Naive thymus-derived CD4-positive, alpha-beta T cell (primary cell): ENCODE measurements around the gene MARCHF9. TPM values are rescaled to one million over a fixed set of nuclear protein-coding genes. Genes with fewer than 3 reads are reported as not detected.

Source experiments
- ATAC-seq: fragments of 150-1000 bp; cut with Tn5 transposase; 2 replicates; pipeline ENCODE4 v1.10.0; 2021; ENCODE audit warnings: mild to moderate bottlenecking, moderate library complexity
- CTCF ChIA-PET: fragments of 350-600 bp; sonication (Branson Sonifier 250); formaldehyde crosslinking; loops from one replicate; lab custom pipeline; 2021; ENCODE audit warnings: antibody characterized with exemption; lab: Charles Lee
- POLR2A ChIA-PET: fragments of 350-600 bp; sonication (Branson Sonifier 250); formaldehyde crosslinking; loops from one replicate; lab custom pipeline; 2021; ENCODE audit warnings: antibody characterized with exemption, inconsistent platforms; lab: Charles Lee
- DNase-seq, 9 donors: peaks; one replicate each; pipeline versions ENCODE4 v3.0.0 to v3.0.0-alpha.2; 2020 to 2022; ENCODE audit warnings: mixed read lengths in 1 of 9
- H3K27ac ChIP-seq: one replicate; pipeline ENCODE4 v1.7.0; 2013; ENCODE audit warnings: mild to moderate bottlenecking, low read depth, low read length, moderate library complexity
- H3K27me3 ChIP-seq, 2 donors: one replicate each; pipeline ENCODE4 v1.7.0; 2013; ENCODE audit warnings: low read length in 2 of 2, mild to moderate bottlenecking in 2 of 2, moderate library complexity in 2 of 2; ENCODE audit not compliant: control insufficient read depth in 2 of 2, insufficient read depth in 2 of 2
- H3K36me3 ChIP-seq, 3 experiments: 1 replicate in 2 of 3; 2 replicates in 1 of 3; pipeline ENCODE4 v1.7.0; 2013; ENCODE audit warnings: low read length in 3 of 3, mild to moderate bottlenecking in 3 of 3, moderate library complexity in 1 of 3; ENCODE audit not compliant: insufficient read depth in 3 of 3, control insufficient read depth in 2 of 3
- H3K4me1 ChIP-seq, 2 donors: one replicate each; pipeline ENCODE4 v1.7.0; 2013; ENCODE audit warnings: low read length in 2 of 2, mild to moderate bottlenecking in 2 of 2, moderate library complexity in 1 of 2; ENCODE audit not compliant: control insufficient read depth in 2 of 2, insufficient read depth in 2 of 2
- H3K4me3 ChIP-seq: 2 replicates; pipeline ENCODE4 v1.7.0; 2013; ENCODE audit warnings: mild to moderate bottlenecking, low read length
- H3K9me3 ChIP-seq, 3 experiments: 1 replicate in 2 of 3; 2 replicates in 1 of 3; pipeline ENCODE4 v1.7.0; 2013; ENCODE audit warnings: low read length in 3 of 3; ENCODE audit not compliant: control insufficient read depth in 2 of 3
- H3K27ac Mint-ChIP-seq, 9 donors: one replicate each; pipeline ENCODE4 v1.8.0; 2020 to 2022; ENCODE audit warnings: mixed read lengths in 9 of 9, mild to moderate bottlenecking in 8 of 9, moderate library complexity in 5 of 9, inconsistent platforms in 2 of 9
- H3K27me3 Mint-ChIP-seq, 5 donors: one replicate each; pipeline ENCODE4 v1.8.0; 2021 to 2022; ENCODE audit warnings: mixed read lengths in 5 of 5, mild to moderate bottlenecking in 1 of 5
- H3K36me3 Mint-ChIP-seq, 5 donors: one replicate each; pipeline ENCODE4 v1.8.0; 2020 to 2022; ENCODE audit warnings: mixed read lengths in 5 of 5, mild to moderate bottlenecking in 3 of 5, inconsistent platforms in 1 of 5
- H3K4me1 Mint-ChIP-seq, 7 donors: one replicate each; pipeline ENCODE4 v1.8.0; 2020 to 2022; ENCODE audit warnings: mixed read lengths in 7 of 7, mild to moderate bottlenecking in 3 of 7, inconsistent platforms in 1 of 7
- H3K4me3 Mint-ChIP-seq, 10 donors: one replicate each; pipeline ENCODE4 v1.8.0; 2020 to 2022; ENCODE audit warnings: mild to moderate bottlenecking in 10 of 10, mixed read lengths in 10 of 10, moderate library complexity in 6 of 10, inconsistent platforms in 2 of 10
- H3K9me3 Mint-ChIP-seq, 11 donors: one replicate each; pipeline ENCODE4 v1.8.0; 2020 to 2022; ENCODE audit warnings: mixed read lengths in 11 of 11, mild to moderate bottlenecking in 4 of 11, inconsistent platforms in 1 of 11, moderate library complexity in 1 of 11
- intact Hi-C, 2 donors: fragments of 100-400 bp; cut with micrococcal nuclease; formaldehyde crosslinking; loops; one replicate each; pipeline ENCODE4 v1.15.1; 2023
- polyA plus RNA-seq, 2 donors: library from polyadenylated mRNA; unstranded; fragments of 300-500 nt; fragmentation: Illumina TruSeq; gene quantifications; one replicate each; pipeline ENCODE4 v1.2.3, GENCODE V29; 2021
- total RNA-seq, 6 experiments: library from RNA in 5 of 6; stranded (reverse) in 5 of 6; gene quantifications; 1 replicate in 5 of 6; 2 replicates in 1 of 6; pipeline ENCODE4 v1.2.3 and lab custom pipeline; 2021 to 2026

The MARCHF9 gene
- total and polyA plus RNA-seq, 7 experiments from 2014 or later = 3.2 to 61.7 (median 40.5) TPM

DNA sequence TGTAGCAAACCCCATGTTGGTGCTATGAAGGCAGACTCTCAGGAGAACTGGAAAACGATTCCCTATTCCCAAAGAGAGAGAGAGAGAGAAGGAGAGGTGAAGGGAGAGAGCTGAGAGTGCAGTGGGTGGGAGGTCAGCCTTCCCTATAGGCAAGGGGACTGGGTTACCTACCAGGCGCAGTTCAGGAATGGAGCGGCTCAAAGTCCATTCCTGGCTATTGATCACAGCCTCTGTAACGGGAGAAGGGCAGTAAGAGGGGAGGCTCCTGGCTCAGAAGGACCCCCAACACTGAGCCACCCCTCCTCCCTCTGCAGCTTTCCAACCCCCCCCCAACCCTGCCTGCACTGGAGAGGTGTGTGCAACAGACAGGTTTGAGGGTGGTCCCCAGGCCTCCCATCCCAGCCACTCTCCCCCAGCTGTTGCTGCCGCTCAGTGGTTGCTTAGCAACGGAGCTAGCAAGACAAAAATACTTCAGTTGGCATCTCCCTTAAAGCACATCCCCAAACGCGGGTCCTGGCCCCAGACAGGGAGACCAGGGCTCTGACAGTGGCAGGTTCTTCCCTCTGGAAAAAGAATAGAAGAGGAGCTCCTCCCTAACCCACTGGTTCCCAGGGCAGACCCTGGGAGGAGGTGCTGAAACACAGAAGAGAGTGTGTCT, 19.6 kb upstream of the MARCHF9 start:
- intact Hi-C loops = no loop called here
- H3K27me3 ChIP-seq = no peaks in the 10 kb centered on the region
- Mint-ChIP-seq H3K27ac (peak overlapping the region in 8 of 9 donors; percentile 39 to 92 (median 66)), H3K4me1 (peaks cover 13 to 34% (median 25%) of the 10 kb centered on the region in 7 donors), H3K36me3 (peaks cover 9 to 51% (median 16%) of the 10 kb centered on the region in 5 donors), H3K27me3 (no peaks in the 10 kb centered on the region), H3K9me3 (no peaks in the 10 kb centered on the region), H3K4me3 (no peak overlapping the region)
- ChIA-PET POLR2A (interaction anchor here (1.4 kb wide), 1 partner anchor 11 kb away, joined by 4 read pairs; no protein-coding TSS in a partner anchor), CTCF (interaction anchor here (0.9 kb wide), 2 partner anchors 24 to 62 kb away, joined by 3 to 5 read pairs; no protein-coding TSS in a partner anchor)
- peaks cover 32 to 89% (median 35%) of the 10 kb centered on the region in 3 experiments for H3K36me3 ChIP-seq
- H3K9me3 ChIP-seq = no peaks in the 10 kb centered on the region
- peak overlapping the region; percentile 38 for H3K27ac ChIP-seq
- DNase-seq = no peak
- ATAC-seq = no peak
- peaks cover 11 to 16% of the 10 kb centered on the region in 2 donors for H3K4me1 ChIP-seq
- H3K4me3 ChIP-seq = no peak overlapping the region

- H3K9me3 Mint-ChIP-seq = peaks cover 0 to 2% (median 0%) of the 10 kb centered on the region in 11 donors
- H3K27me3 Mint-ChIP-seq = no peaks in the 10 kb centered on the region
- no peak overlapping the region for H3K4me3 Mint-ChIP-seq
- peak overlapping the region in 4 of 9 donors; percentile 23 to 78 (median 54) for H3K27ac Mint-ChIP-seq
- peaks cover 23 to 81% (median 27%) of the 10 kb centered on the region in 3 experiments for H3K36me3 ChIP-seq
- no peak overlapping the region for H3K4me3 ChIP-seq
- DNase-seq (no peak), ATAC-seq (no peak)
- ChIA-PET POLR2A (no interaction called here), CTCF (interaction anchor here (0.6 kb wide), 1 partner anchor 66 kb away, joined by 3 read pairs; no protein-coding TSS in a partner anchor)
- H3K27ac ChIP-seq = peak overlapping the region; percentile 38
- H3K9me3 ChIP-seq = no peaks in the 10 kb centered on the region
- no peaks in the 10 kb centered on the region for H3K27me3 ChIP-seq
- peaks cover 21 to 42% (median 32%) of the 10 kb centered on the region in 7 donors for H3K4me1 Mint-ChIP-seq
- peaks cover 9 to 42% (median 15%) of the 10 kb centered on the region in 5 donors for H3K36me3 Mint-ChIP-seq
- intact Hi-C loops = no loop called here
- H3K4me1 ChIP-seq = peaks cover 16 to 22% of the 10 kb centered on the region in 2 donors
Measured at GRCh38 chr12:57735952-57736740, 18.8 kb upstream of the MARCHF9 start.

- Histone ChIP-seq H3K4me3 (no peak overlapping the region), H3K36me3 (peaks cover 17 to 73% (median 23%) of the 10 kb centered on the region in 3 experiments), H3K27ac (no peak overlapping the region), H3K9me3 (no peaks in the 10 kb centered on the region), H3K27me3 (no peaks in the 10 kb centered on the region), H3K4me1 (peaks cover 16 to 22% of the 10 kb centered on the region in 2 donors)
- ATAC-seq (no peak), DNase-seq (no peak)
- H3K27me3 Mint-ChIP-seq = no peaks in the 10 kb centered on the region
- H3K36me3 Mint-ChIP-seq = peaks cover 4 to 36% (median 15%) of the 10 kb centered on the region in 5 donors
- H3K4me3 Mint-ChIP-seq = peak overlapping the region in 1 of 10 donors; percentile 50
- ChIA-PET CTCF (interaction anchor here (0.6 kb wide), 1 partner anchor 65 kb away, joined by 3 read pairs; no protein-coding TSS in a partner anchor), POLR2A (interaction anchor here (0.6 kb wide), 1 partner anchor 1718 kb away, joined by 4 read pairs; no protein-coding TSS in a partner anchor)
- peak overlapping the region in 7 of 9 donors; percentile 15 to 78 (median 36) for H3K27ac Mint-ChIP-seq
- H3K9me3 Mint-ChIP-seq = peaks cover 0 to 2% (median 0%) of the 10 kb centered on the region in 11 donors
- intact Hi-C loops = no loop called here
- H3K4me1 Mint-ChIP-seq = peaks cover 23 to 50% (median 36%) of the 10 kb centered on the region in 7 donors
Measured at GRCh38 chr12:57736741-57737466, 18.0 kb upstream of the MARCHF9 start.

DNA sequence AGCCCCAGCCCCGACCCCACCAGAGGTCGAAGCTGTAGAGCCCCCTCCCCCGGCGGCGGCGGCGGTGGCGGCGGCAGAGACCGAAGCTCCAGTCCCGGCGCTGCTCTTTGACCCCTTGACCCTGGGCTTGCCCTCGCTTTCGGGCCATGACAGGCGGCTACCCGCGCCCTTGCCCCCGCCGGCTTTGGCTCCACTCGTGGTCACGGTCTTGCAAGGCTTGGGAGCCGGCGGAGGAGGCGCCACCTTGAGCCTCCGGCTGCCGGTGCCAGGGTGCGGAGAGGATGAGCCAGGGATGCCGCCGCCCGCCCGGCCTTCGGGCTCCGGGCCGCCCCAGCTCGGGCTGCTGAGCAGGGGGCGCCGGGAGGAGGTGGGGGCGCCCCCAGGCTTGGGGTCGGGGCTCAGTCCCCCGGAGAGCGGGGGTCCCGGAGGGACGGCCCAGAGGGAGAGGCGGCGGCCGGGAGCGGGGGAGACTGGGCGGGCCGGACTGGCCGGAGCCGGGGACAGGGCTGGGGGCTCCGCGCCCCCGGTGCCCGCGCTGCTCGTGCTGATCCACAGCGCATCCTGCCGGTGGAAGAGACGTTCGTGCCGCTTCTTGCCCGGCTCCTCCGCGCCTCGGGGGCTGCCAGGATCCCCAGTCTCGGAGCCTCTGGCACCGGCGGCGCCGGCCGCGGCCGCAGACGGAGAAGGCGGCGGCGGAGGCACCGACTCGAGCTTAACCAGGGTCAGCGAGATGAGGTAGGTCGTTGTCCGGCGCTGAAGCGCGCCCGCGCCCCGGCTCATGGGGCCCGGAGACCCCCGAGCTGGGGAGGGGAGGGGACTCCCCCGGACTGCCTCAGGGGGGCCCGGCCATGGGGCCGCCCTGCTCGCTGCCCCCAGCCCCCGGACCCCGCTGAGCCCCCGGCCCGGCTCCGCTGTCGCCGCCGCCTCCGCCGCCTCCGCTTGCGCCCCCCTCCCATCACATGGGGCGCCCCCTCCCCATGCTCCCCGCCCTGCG, 17.1 kb upstream of the MARCHF9 start:
- no peaks in the 10 kb centered on the region for H3K27me3 ChIP-seq
- Mint-ChIP-seq H3K9me3 (peaks cover 0 to 2% (median 0%) of the 10 kb centered on the region in 11 donors), H3K4me1 (peaks cover 23 to 57% (median 41%) of the 10 kb centered on the region in 7 donors), H3K4me3 (no peak overlapping the region), H3K27me3 (no peaks in the 10 kb centered on the region), H3K36me3 (peaks cover 1 to 27% (median 15%) of the 10 kb centered on the region in 5 donors), H3K27ac (no peak overlapping the region)
- peaks cover 23 to 28% of the 10 kb centered on the region in 2 donors for H3K4me1 ChIP-seq
- peaks cover 17 to 65% (median 21%) of the 10 kb centered on the region in 3 experiments for H3K36me3 ChIP-seq
- CTCF ChIA-PET = no interaction called here
- ATAC-seq = no peak
- H3K4me3 ChIP-seq = no peak overlapping the region
- DNase-seq = no peak
- intact Hi-C loops = no loop called here
- H3K9me3 ChIP-seq = no peaks in the 10 kb centered on the region
- POLR2A ChIA-PET = interaction anchor here (0.5 to 0.6 kb wide), 2 partner anchors 73 to 1718 kb away, joined by 4 to 6 read pairs; no protein-coding TSS in a partner anchor
- H3K27ac ChIP-seq = no peak overlapping the region

GRCh38 chr12:57738661-57739237, 16.2 kb upstream of the MARCHF9 start, which contains the start of gene AGAP2:
Gene AGAP2, minus strand, starts transcription at chr12:57738742. Its CDS starts 496 bp downstream, at chr12:57738246.
- POLR2A ChIA-PET = interaction anchor here (0.7 to 0.9 kb wide), 2 partner anchors 19 to 23 kb away, joined by 3 read pairs; no protein-coding TSS in a partner anchor
- ATAC-seq (no peak), DNase-seq (no peak)
- CTCF ChIA-PET = no interaction called here
- peaks cover 13 to 55% (median 14%) of the 10 kb centered on the region in 3 experiments for H3K36me3 ChIP-seq
- no peaks in the 10 kb centered on the region for H3K9me3 ChIP-seq
- H3K27ac ChIP-seq = peak within 1 kb of the TSS; percentile 91
- H3K27ac Mint-ChIP-seq = peak within 1 kb of the TSS; percentile 76 to 97 (median 86)
- peaks cover 0 to 2% (median 0%) of the 10 kb centered on the region in 11 donors for H3K9me3 Mint-ChIP-seq
- peaks cover 0 to 23% (median 15%) of the 10 kb centered on the region in 5 donors for H3K36me3 Mint-ChIP-seq
- intact Hi-C loops = no loop called here
- no peaks in the 10 kb centered on the region for H3K27me3 Mint-ChIP-seq
- peak within 1 kb of the TSS; percentile 73 for H3K4me3 ChIP-seq
- peak within 1 kb of the TSS; percentile 48 to 95 (median 72) for H3K4me3 Mint-ChIP-seq
- H3K27me3 ChIP-seq = no peaks in the 10 kb centered on the region
- peaks cover 29% of the 10 kb centered on the region in 2 donors for H3K4me1 ChIP-seq
- peaks cover 23 to 58% (median 44%) of the 10 kb centered on the region in 7 donors for H3K4me1 Mint-ChIP-seq
